Measurements from ENCODE around the gene RBM4B.

RBM4B gene

GRCh38 chr11:66616379-66617154 is 61.1 kb downstream of the RBM4B start, which contains the start of gene RBM14:
Gene RBM14 (plus strand): TSS chr11:66616630. CDS start chr11:66616721, 91 bp downstream.
- TF ChIP-seq ZFX (IDR thresholded peaks at IDR 0.05) (peak; percentile 84), CTCF (conservative IDR thresholded peaks at IDR 0.05) (no peak)
- peak within 1 kb of the TSS; percentile 94 for H3K27ac ChIP-seq
